HS-5 (cell line): ENCODE results near the gene DIP2C.

ENCODE experiments used
- DNase-seq: peaks from one replicate; pipeline ENCODE4 v3.0.0-alpha.2; 2012; ENCODE audit warnings: low read depth

The DIP2C gene

DNA sequence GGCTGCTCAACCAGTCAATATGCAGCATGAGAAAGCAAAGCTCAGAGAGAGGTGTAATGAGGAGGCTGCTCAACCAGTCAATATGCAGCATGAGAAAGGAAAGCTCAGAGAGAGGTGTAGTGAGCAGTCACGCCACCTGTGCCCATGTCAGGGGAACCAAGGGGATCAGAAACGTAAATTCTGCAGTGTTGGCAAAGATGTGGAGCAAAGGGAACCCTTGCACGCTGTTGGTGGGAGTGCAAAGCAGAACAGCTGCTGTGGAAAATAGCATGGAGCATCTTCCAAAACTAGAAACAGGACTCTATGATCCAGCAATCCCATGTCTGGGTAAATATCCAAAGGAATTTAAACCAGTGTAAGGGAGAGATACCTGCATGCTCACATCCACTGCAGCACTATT lies 194.9 kb downstream of the DIP2C start:
- no peak for DNase-seq

DNA sequence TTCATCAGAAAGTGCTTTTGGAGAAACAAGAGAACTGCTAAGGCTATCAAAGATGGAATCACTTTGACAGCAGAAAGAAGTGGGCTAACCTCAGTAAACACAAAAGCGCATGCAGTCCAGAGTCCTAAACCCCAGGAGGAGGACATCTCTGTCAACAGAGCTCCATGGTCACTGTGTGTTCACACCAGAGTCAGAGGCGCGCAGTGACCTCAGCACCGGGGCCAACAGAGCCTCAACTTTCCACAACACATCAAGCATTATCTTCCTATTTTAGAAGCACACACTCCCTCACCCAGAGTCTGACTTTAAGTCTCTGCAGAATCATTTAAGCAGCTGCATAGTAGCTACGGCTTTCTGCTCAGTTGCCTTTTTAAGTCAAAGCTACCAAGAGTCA lies 195.3 kb downstream of the DIP2C start:
- no peak for DNase-seq

DNA sequence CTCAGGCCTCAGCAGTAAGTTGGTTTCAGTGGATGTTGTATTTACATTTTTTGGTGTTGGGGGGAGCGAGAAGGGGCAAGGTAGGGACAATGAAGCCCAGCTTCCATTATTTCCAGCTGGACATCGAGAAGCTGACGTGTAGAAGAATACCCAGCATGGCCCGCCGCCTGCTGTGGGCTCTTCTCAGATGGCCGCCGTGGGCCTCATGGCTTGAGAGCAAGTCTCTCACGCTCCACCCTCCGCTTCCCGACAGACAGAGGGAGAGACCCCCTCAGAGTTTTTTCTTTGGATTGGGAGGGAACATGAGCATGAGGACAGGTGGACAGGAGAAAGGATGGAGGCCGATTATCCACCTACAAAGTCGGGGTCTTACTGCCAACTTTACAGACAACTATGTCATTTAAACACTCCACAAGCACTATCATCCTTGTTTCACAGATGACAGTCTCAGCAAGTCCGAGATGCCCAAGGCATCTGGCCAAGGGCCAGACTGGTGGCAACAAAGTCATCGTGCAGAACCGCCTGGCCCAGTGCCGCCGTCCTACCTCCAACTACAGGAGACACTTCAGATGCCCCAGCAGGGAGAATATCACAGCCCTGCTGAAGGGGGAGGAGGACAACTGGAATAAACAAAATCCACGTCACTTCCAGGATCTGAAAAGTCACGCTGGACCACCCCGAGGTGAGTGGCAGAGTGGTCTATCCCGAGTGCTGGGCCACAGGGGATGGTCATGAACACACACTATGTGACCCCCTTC lies 195.9 kb downstream of the DIP2C start:
- DNase-seq, result no peak

DNA sequence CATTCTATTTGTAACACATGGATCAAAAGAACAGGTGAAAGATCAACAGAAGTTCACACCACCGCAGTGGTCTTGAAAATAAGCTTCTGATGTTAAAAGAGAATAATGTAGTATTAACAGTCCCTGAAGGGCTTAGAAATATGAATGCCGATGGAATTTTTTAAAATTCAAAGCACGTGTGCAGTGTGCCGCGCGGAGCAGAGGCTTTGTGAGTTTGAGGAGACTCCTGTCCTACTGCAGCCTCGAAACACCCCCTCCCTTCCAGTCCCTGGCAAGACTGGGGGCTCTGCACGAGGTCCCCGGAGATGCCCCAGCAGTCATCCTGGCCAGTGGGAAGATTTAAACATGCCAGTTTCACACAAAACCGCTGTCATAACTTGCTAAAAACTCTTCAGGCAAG lies 196.6 kb downstream of the DIP2C start:
- DNase-seq, result no peak

DNA sequence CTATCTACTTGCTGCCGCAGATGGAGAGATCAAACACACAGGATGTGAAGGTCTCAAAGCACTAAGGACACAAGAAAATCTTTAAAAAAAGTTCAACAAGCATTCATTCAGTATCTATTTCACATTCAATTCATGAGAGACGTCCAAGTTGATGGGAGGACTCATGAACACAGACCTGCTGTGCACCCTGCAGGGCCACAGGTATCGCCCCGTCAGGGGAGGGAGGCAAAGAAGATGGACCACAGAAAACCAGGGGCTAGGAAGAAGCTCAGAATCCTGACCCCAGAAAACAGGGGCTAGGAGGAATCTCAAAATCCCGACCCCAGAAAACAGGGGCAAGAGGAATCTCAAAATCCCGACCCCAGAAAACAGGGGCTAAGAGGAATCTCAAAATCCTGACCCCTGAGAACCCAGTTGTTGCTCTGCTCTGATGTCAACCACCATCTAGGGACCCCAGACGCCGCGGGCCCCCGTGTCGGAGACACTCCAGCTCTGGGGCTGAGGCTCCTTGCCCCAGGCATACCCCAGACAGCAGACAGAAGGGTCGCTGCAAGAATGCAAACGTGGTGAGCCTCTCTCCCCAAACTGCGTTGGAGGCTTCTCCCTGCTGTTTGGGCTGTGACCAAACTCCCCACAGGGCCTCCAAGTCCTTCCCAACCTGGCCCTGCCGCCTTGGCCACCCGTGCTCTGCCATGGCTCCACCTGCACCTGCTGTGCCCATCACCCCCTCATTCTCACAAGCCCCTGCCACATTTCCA lies 197.6 kb downstream of the DIP2C start:
- no peak for DNase-seq

DNA sequence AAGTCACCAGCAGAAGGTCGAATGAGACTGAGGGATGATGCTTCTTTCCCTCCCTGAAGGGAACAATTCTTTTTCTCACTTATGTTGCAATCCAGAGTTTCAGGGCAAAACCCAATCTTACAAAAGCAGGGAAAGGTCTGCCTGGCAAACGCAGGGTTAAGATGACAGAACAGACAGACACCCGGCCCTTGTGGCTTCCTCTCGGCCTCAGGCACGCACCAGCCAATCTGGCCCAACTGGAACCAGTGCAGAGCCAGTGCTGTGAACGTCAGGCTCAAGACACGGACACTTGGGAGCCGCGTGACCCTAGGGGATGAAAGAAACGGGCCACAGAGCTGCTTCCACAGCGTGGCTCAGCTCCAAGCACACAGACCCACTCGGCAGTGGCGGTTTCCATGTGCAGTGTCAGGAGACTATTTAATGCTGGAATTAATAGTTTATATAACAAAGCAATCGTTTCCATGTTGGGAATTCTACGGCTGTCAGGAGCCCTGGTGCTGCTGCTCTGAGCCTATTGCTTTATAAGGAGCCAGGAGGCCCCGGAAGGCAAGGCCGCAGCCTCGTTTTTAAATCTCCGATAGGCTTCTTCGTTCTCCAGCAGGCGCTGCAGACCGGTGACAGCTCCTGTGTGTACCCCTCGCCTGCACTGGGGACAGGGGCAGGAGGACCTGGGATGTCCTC lies 198.4 kb downstream of the DIP2C start:
- no peak for DNase-seq

DNA sequence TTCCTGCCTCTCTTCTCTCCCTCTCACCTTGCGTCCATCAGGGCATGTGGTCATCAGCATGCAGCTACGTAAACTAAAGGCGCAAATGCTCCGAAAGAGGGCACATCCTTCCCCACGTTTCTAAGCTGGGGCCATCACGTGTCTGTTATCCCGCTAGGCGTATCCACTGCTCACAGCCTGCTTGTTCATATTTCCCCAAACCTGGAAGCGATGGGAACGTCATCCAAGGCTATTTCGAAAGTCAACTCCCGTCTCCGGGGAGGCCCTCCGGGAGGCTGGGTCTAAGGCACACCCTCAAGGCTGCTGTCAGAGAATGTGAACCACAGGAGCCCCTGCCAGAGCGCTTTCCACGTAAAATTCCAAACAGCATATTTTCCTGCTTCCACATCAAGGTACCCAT lies 199.2 kb downstream of the DIP2C start:
- DNase-seq, result peak; percentile 6

DNA sequence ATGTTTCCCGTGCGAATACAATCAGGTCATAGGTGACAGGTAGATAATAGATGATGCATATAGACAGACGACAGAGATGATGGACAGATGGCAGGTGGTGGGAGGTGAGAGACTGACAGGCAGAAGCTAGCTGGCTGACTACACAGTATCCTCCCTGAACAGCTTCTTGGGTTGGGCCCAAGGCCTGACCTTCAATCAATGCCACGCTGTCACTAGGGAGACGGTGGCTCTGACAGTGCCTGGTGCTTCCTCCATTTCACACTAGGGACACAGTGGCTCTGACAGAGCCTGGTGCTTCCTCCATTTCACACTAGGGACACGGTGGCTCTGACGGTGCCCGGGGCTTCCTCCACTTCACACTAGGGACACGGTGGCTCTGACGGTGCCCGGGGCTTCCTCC lies 200.1 kb downstream of the DIP2C start:
- DNase-seq, result no peak

DNA sequence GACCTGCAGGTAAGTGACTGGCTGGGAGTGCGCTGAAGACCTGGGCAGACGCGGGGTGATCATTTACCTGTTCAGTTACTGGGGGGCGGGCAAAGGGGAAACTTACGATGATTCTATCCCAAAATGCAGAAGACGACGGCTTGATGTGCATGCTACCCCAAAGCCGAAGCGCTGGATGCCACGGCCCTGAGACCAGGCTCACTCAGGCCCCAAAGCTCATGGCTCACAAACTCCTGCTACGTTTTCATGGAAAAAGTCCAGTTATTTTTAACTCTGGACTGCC lies 200.6 kb downstream of the DIP2C start:
- DNase-seq, result no peak

DNA sequence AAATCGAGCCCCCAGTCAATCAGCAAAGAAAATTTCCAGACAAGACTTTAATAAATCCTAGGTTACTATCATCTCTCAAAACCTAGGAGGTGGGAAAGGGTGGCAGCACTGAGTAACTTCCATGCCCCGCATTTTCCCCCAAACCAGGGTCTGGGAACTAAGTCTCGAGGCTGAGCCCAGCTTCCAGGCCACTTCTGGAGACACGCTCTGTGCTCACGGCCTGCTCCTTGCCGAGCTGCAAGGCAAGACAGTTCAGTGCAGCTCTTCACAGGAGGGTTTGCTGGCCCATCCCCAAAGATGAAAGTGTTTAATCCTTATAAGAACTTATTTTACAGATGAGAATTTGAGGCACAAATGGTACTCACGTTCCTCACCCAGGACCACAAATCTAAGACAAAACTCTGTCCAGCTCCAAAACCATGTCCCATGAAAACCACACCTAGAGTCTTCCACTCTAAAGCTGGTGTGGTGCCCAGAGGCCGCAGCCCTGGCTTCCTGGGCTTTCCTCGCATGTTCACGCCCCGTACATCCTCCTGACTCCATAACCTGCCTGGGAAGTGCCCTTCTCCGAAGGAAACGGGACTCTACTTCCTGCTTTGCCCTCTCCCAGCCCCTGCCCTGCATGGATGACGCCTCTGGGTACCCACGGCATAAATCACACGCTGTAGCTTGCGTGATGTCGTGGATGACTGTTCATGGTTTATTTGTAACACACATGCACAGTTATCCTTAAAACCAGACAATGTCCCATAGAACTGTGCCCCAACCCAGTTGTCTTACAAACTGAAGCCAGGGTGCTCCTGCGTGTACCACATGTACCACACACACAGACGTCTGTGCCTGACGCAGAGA lies 201.2 kb downstream of the DIP2C start:
- no peak for DNase-seq

DNA sequence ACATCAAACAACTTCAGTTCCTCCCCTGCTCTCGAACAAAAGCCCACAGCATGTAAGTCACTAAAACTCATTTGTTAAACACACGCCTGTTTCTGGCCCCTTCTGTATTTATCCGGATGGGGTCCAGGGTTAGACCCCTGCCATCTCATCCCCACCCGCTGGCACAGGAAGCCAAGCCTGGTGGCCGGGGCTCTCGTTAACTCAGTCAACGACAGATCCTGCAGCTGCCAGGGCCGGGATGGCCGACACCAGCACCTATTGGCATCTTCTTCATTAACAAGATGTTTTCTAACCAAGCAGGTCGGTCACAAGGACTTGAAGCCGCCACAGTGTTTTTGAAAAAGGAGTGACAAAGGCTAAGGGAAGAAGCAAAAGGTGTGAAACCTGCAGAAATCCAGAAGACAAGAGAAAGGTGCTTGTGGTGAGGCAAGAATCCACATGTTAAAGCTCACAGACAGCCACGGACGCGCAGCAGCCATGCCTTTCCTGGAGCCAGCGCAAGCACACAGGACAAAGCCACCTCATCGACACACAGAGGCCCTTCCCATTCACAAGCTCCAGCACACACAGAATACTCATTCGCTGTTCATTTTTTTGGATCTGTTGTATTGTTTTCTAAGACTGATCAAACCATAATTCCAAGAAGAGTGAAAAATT lies 202.7 kb downstream of the DIP2C start:
- no peak for DNase-seq

DNA sequence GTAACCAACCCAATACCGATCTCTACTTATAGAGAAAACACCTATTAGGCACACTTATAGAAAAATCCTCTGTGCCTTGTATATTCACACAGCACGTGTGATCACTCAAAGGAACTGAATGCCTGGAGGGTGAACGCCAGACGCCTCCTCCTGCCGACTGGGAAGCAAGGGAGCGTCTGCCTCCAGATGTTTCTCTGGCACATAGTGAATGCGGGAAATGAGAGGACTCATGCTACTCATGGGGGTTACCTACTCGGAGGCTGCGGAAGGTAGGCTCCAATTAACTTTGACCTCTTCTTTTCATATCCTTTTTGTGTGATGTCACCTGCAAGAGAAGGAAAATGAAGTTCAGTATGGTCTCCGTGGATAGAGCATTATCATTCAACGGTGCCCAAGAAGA lies 203.3 kb downstream of the DIP2C start:
- no peak for DNase-seq

DNA sequence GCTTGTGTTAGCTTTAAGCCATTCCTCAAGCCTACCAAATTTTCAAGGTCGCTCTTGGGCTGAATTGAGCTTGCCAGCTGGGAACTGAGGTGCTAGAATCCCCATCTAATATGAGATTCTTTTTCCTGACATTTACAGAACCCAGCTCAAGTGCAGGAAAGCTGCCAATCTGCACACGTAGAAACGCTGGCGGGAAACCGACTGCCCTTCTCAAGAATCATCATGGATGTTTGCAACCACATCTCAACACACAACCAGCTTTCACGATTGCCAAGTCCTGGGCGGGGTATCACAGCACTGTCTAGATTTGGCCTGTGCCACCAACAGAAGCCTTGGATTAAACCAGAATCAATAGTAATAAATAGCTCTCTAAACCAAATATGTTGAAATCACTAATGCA lies 203.7 kb downstream of the DIP2C start:
- no peak for DNase-seq

DNA sequence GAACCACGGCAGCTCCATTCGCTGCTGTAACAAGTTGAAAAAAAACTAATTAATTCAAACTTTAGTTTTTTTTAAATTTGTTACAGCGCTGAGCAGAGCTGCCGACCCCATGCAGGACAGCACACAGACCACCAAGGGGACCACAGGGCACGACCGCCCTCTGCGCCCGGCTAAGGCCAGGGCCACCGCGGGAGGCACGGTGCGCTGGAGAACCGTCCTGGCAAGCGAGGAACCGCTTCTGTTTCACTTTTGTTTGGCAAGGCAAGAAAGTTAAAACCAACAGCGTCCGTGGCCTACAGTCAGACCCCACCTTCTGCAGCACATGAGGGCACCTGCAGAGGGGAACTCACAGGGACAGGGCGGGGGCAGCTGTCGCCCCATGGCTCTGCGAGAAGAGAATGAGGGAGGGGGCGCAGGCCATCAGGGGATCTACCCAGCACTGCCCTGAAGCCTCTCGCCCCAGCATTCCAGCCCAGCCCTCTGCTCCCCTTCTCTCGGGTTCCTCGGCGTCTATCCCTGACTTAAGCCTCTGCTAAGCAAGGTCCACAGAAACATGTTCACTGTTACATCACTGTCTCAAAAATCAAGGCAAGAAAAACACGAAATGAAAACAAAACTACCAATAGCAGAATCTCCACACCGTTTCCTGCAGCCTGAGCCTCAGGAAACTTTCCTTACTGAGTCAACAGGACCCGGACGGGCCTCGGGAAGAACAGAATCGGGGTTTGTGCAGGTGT lies 204.4 kb downstream of the DIP2C start:
- no peak for DNase-seq

DNA sequence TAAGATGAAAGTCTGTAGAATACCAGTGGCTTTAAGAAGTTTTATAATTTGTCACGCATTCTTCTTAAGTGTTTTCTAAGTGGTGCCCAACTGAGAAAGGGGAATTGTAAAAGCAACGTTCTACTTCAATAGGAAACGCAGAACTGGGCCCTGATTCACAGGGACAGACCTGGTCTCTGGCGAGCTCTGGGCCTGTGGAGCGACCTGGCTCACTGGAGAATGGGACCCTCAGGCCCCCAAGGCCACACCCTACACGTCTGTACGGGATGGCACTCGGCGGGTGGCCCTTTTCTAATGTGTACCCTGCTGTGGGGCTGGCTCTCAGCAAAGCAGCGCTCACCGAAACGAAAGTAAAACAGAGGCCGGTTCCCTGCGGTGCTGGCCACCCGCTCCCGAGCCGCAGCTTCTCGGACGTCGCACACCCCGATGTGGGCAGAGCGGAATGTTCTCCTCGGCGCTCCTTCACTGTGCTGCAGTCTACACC lies 205.0 kb downstream of the DIP2C start:
- no peak for DNase-seq

DNA sequence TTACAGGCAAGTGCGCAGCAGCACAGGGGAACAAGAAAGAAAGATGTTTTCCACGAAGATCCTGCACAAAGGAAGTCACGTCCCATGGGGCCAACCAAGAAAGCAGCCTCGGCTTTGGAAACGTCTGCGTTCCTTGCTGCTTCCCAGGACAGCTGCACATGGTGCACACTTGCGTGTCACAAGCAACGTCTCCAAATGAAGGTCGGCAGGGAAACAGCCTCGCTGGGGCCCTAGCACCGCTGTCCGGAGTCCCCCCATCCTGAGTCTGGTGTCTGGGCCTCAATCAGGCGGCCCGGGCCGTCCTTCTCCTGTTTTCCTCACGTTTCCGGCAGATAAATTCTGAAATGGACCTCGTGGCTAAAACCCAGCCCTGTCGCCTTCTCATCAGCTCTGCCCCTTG lies 206.2 kb downstream of the DIP2C start:
- no peak for DNase-seq

DNA sequence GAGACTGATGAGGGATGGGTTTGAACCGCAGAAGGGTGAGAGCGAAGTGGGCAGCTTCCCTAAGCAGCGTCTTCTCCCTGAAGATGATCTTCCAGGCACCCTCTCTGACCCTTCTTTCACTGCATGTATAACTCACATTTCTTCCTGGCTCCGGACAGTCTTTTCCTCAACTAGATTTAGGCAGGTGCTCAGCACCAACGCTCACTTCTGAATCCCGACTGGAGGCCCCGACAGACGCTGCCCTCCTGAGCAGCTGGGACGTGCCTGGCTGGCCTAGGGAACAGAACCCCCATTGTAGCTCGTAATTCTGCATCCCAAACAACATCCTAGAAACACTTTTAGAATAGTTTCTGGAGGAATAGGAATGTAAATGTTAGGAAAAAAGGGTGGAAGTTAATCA lies 206.6 kb downstream of the DIP2C start:
- DNase-seq, result no peak

DNA sequence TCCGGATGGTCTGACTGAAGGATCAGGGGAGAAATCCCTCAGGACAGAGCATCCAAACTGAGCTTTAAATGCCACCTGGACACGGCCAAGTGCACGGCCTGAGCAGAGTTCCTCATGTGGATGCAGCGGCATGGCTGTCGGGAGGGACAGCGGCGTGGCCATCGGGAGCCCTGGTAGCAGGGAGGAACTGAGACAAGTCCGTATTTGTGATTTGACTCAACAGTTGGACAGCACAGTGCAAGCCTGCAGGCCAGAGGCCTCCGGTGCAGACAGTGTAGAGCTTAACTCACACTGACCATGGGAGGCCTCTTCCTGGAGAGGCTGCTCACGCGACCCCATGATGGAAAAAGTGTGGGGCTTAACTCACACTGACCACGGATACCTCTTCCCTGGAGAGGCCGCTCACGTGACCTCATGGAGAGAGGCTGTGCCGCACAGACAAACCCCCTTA lies 207.4 kb downstream of the DIP2C start:
- DNase-seq, result no peak

DNA sequence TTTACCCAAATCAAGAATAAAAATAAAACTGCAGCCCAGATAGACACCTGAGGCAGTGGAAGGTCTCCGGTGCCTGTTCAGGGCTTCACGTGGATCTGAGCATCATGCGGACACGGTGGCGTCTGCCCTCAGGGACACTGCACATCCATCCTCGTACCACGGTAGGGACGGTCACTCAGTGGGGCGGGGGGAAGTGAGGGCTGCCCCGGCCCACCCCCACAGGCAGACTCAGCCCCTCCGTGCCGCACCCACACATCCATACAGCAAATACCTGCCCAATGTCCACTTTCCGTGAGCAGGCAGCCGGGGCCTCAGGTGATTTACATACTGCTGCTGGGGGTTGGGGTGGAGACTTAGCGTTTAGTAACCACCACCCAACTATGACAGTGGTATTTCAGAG lies 207.8 kb downstream of the DIP2C start:
- no peak for DNase-seq

DNA sequence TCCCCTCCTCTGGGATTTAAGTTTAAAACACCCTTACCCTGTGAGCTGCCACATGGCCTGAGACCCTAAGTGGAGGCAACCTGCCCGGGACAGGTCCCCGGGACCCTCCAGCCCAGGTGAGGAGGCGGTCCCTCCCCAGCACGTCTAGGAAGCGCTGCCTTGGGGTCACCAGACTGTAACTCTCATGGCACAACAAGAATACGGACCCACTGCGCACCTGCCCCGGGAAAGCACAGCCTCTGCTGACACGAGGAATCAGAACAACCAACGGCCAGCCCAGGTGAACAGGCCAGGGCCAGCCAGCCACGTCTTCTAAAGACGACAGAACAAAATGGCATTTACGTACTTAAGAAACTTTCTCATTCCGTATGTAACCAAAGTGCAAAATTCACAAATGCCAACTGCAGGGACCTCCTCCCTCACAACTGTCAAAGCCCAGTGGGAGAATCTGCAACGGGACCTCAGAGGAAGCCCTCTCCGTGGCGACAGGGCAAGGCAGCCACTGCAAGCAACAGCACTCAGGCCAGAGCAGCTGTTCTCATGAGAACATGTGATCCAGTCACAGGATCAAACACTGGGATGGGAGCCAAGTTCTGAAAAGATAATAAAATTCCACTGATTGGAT lies 208.4 kb downstream of the DIP2C start:
- DNase-seq, result no peak

DNA sequence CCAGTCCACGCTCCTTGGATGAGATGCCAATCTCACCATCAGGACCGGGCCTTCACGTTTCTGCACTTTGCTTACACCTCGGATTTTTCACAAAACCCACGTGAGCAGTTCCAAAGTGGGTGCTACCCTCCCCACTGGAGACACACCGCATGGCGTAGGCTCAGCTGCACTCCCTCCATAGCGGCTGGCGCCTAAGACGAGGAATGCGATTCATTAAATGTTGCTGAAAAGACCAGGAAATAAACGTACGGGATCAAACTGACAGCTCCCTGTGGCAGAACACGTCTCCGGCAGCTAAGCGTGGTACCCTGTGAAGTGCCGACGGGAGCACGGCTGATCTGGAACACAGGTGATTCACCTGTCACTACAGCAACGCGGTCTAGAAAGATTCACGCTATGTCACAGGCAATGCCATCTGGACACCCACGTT lies 209.0 kb downstream of the DIP2C start:
- DNase-seq, result no peak
